ENCODE measurements around the gene CYP2J2. TPM values are rescaled to one million over a fixed set of nuclear protein-coding genes. Genes with fewer than 3 reads are reported as not detected.

Gene CYP2J2
- polyA plus RNA-seq, 1 donor from 2014 or later = not detected

GRCh38 chr1:59852117-59852516 is 74.5 kb downstream of the CYP2J2 start:
- Histone ChIP-seq H3K9me2 (ENCODE audit: insufficient read depth, low read length) (no peaks in the 10 kb centered on the region), H4K20me1 (ENCODE audit: insufficient read depth) (no peaks in the 10 kb centered on the region), H2AFZ (ENCODE audit: low read depth, low read length) (no peak overlapping the region), H3K27me3 (ENCODE audit: insufficient read depth, low read depth, low read length) (no peaks in the 10 kb centered on the region), H3K4me2 (ENCODE audit: low read length) (no peak overlapping the region), H3K79me2 (replicated peaks; ENCODE audit: insufficient read depth, low read length) (no peaks in the 10 kb centered on the region), H3K27ac (ENCODE audit: low read length) (no peak overlapping the region), H3K36me3 (ENCODE audit: insufficient read depth, low read length) (peaks cover 3% of the 10 kb centered on the region), H3K9me3 (ENCODE audit: low read length) (no peaks in the 10 kb centered on the region), H3K4me3 (ENCODE audit: low read length) (no peak overlapping the region), H3F3A (ENCODE audit: insufficient read depth, low read length, poor library complexity, severe bottlenecking) (no peaks in the 10 kb centered on the region), H3K9ac (ENCODE audit: low read length) (no peak overlapping the region)
- TF ChIP-seq POLR2AphosphoS5 (IDR thresholded peaks at IDR 0.05) (no peak), MXI1 (conservative IDR thresholded peaks at IDR 0.05; ENCODE audit: poor library complexity, severe bottlenecking) (no peak), TAF1 (IDR thresholded peaks at IDR 0.05; ENCODE audit: low read depth) (no peak), RAD21 (conservative IDR thresholded peaks at IDR 0.05) (no peak), REST (IDR thresholded peaks at IDR 0.05; ENCODE audit: borderline replicate concordance) (no peak), EP300 (conservative IDR thresholded peaks at IDR 0.05; ENCODE audit: poor library complexity, severe bottlenecking) (no peak), SMC3 (conservative IDR thresholded peaks at IDR 0.05; ENCODE audit: poor library complexity) (no peak), EZH2 (IDR thresholded peaks at IDR 0.05; ENCODE audit: borderline replicate concordance, insufficient read depth, low read length, poor library complexity, severe bottlenecking) (no peak), CTCF (IDR thresholded peaks at IDR 0.05; ENCODE audit: poor library complexity, severe bottlenecking) (no peak)

- H3K27ac ChIP-seq (ENCODE audit: low read length) = no peak overlapping the region
- H3K4me2 ChIP-seq (ENCODE audit: low read length) = no peak overlapping the region
- H3F3A ChIP-seq (ENCODE audit: insufficient read depth, low read length, poor library complexity, severe bottlenecking) = no peaks in the 10 kb centered on the region
- TF ChIP-seq RAD21 (conservative IDR thresholded peaks at IDR 0.05) = no peak
- no peak for TF ChIP-seq POLR2AphosphoS5 (IDR thresholded peaks at IDR 0.05)
- no peak for TF ChIP-seq EZH2 (IDR thresholded peaks at IDR 0.05; ENCODE audit: borderline replicate concordance, insufficient read depth, low read length, poor library complexity, severe bottlenecking)
- TF ChIP-seq CTCF (IDR thresholded peaks at IDR 0.05; ENCODE audit: poor library complexity, severe bottlenecking) = no peak
- TF ChIP-seq EP300 (conservative IDR thresholded peaks at IDR 0.05; ENCODE audit: poor library complexity, severe bottlenecking) = no peak
- no peak for TF ChIP-seq MXI1 (conservative IDR thresholded peaks at IDR 0.05; ENCODE audit: poor library complexity, severe bottlenecking)
- no peak for TF ChIP-seq SMC3 (conservative IDR thresholded peaks at IDR 0.05; ENCODE audit: poor library complexity)
- TF ChIP-seq TAF1 (IDR thresholded peaks at IDR 0.05; ENCODE audit: low read depth) = no peak
- no peak for TF ChIP-seq REST (IDR thresholded peaks at IDR 0.05; ENCODE audit: borderline replicate concordance)
- peaks cover 3% of the 10 kb centered on the region for H3K36me3 ChIP-seq (ENCODE audit: insufficient read depth, low read length)
- H4K20me1 ChIP-seq (ENCODE audit: insufficient read depth) = no peaks in the 10 kb centered on the region
- no peak overlapping the region for H2AFZ ChIP-seq (ENCODE audit: low read depth, low read length)
- H3K4me3 ChIP-seq (ENCODE audit: low read length) = no peak overlapping the region
- H3K79me2 ChIP-seq (replicated peaks; ENCODE audit: insufficient read depth, low read length) = no peaks in the 10 kb centered on the region
- no peak overlapping the region for H3K9ac ChIP-seq (ENCODE audit: low read length)
- H3K9me2 ChIP-seq (ENCODE audit: insufficient read depth, low read length) = no peaks in the 10 kb centered on the region
- H3K9me3 ChIP-seq (ENCODE audit: low read length) = no peaks in the 10 kb centered on the region
- no peaks in the 10 kb centered on the region for H3K27me3 ChIP-seq (ENCODE audit: insufficient read depth, low read depth, low read length)
Observed at GRCh38 chr1:59846895-59847282, 79.7 kb downstream of the CYP2J2 start.

All from neural cell (in vitro differentiated cells).